B cell (primary cell): Measurements from ENCODE around the gene GFAP. TPM values are rescaled to one million over a fixed set of nuclear protein-coding genes. Genes with fewer than 3 reads are reported as not detected.

Source experiments
- ATAC-seq: fragments of 200-7000 bp; cut with Tn5 transposase; one replicate; pipeline ENCODE4 v1.10.0; 2021; ENCODE audit warnings: low read depth, mild to moderate bottlenecking, moderate number of reproducible peaks, moderate library complexity
- CTCF ChIA-PET: fragments of 350-600 bp; sonication (Branson Sonifier 250); formaldehyde crosslinking; loops from one replicate; lab custom pipeline; 2021; ENCODE audit warnings: antibody characterized with exemption, inconsistent platforms; lab: Charles Lee
- POLR2A ChIA-PET: fragments of 350-600 bp; sonication (Branson Sonifier 250); formaldehyde crosslinking; loops from one replicate; lab custom pipeline; 2021; ENCODE audit warnings: antibody characterized with exemption; lab: Charles Lee
- DNase-seq: peaks from one replicate; pipeline ENCODE4 v3.0.0; 2013
- H2AFZ ChIP-seq: 2 replicates; pipeline ENCODE4 v1.6.1; 2012; ENCODE audit warnings: mild to moderate bottlenecking, low read depth, low read length; ENCODE audit not compliant: insufficient read depth, poor library complexity, severe bottlenecking
- H3K27ac ChIP-seq, 2 donors: 1 replicate in 1 of 2; 2 replicates in 1 of 2; pipeline ENCODE4 v1.5.1; 2012 to 2013; ENCODE audit warnings: low read length in 2 of 2, mild to moderate bottlenecking in 2 of 2, moderate library complexity in 1 of 2
- H3K27me3 ChIP-seq, 4 experiments: fragments of 200-600 bp in 1 of 4; sonication (generic) in 1 of 4; replicated peaks in 1 of 4; 1 replicate in 2 of 4; 2 replicates in 2 of 4; pipeline versions ENCODE4 v1.6.1 to v1.7.0; 2013 to 2016; ENCODE audit warnings: low read length in 3 of 4, mild to moderate bottlenecking in 2 of 4, mixed read lengths in 1 of 4, moderate library complexity in 1 of 4; ENCODE audit not compliant: insufficient read depth in 4 of 4, control insufficient read depth in 3 of 4; ENCODE audit errors: control extremely low read depth in 1 of 4
- H3K36me3 ChIP-seq, 2 experiments: replicated peaks in 1 of 2; 1 replicate in 1 of 2; 2 replicates in 1 of 2; pipeline versions ENCODE4 v1.6.1 to v1.7.1; 2013; ENCODE audit warnings: low read length in 1 of 2; ENCODE audit not compliant: insufficient read depth in 2 of 2, control insufficient read depth in 1 of 2; ENCODE audit errors: control extremely low read depth in 1 of 2, extremely low read depth in 1 of 2
- H3K4me1 ChIP-seq, 2 donors: fragments of 200-600 bp in 1 of 2; sonication (generic) in 1 of 2; 1 replicate in 1 of 2; 2 replicates in 1 of 2; pipeline versions ENCODE4 v1.5.1 to v1.6.1; 2013 to 2017; ENCODE audit warnings: low read length in 2 of 2; ENCODE audit not compliant: control insufficient read depth in 2 of 2, insufficient read depth in 2 of 2
- H3K4me2 ChIP-seq: replicated peaks from 2 replicates; pipeline ENCODE3; 2012; ENCODE audit warnings: mild to moderate bottlenecking, low read depth, low read length; ENCODE audit not compliant: poor library complexity, severe bottlenecking
- H3K4me3 ChIP-seq, 5 experiments: fragments of 200-600 bp in 1 of 5; sonication (generic) in 1 of 5; 1 replicate in 3 of 5; 2 replicates in 2 of 5; pipeline versions ENCODE4 v1.5.1 to v1.7.0; 2011 to 2016; ENCODE audit warnings: low read length in 4 of 5, mild to moderate bottlenecking in 4 of 5, low read depth in 2 of 5, control low read depth in 1 of 5, moderate library complexity in 1 of 5; ENCODE audit not compliant: insufficient read depth in 1 of 5; ENCODE audit errors: control extremely low read depth in 1 of 5, extremely low read depth in 1 of 5
- H3K79me2 ChIP-seq: fragments of 200-600 bp; sonication (generic); one replicate; pipeline ENCODE4 v1.6.0; 2016; ENCODE audit warnings: low read length; ENCODE audit not compliant: control insufficient read depth, insufficient read depth
- H3K9ac ChIP-seq: fragments of 200-600 bp; sonication (generic); 2 replicates; pipeline ENCODE4 v1.6.1; 2017; ENCODE audit warnings: mild to moderate bottlenecking, low read length, moderate library complexity
- H3K9me3 ChIP-seq, 3 donors: one replicate each; pipeline versions ENCODE4 v1.6.1 to v1.7.1; 2013; ENCODE audit warnings: low read length in 2 of 3; ENCODE audit not compliant: control insufficient read depth in 2 of 3, insufficient read depth in 1 of 3; ENCODE audit errors: control extremely low read depth in 1 of 3
- H4K20me1 ChIP-seq: 2 replicates; pipeline ENCODE4 v1.6.0; 2012; ENCODE audit warnings: mild to moderate bottlenecking, low read length; ENCODE audit not compliant: insufficient read depth, control insufficient read depth, poor library complexity, severe bottlenecking
- H3K27ac Mint-ChIP-seq: one replicate; pipeline ENCODE4 v1.8.0; 2021; ENCODE audit warnings: mixed read lengths
- H3K27me3 Mint-ChIP-seq: one replicate; pipeline ENCODE4 v1.8.0; 2021; ENCODE audit warnings: mixed read lengths
- H3K4me1 Mint-ChIP-seq: one replicate; pipeline ENCODE4 v1.8.0; 2021; ENCODE audit warnings: mixed read lengths
- H3K4me3 Mint-ChIP-seq: one replicate; pipeline ENCODE4 v1.8.0; 2021; ENCODE audit warnings: mixed read lengths
- H3K9me3 Mint-ChIP-seq: one replicate; pipeline ENCODE4 v1.8.0; 2022; ENCODE audit warnings: mixed read lengths; ENCODE audit not compliant: insufficient read depth
- CTCF ChIP-seq: fragments of 200-600 bp; IDR thresholded peaks from one replicate; pipeline ENCODE4 v1.8.0; 2022; ENCODE audit warnings: antibody characterized with exemption, mild to moderate bottlenecking
- EZH2 ChIP-seq: IDR thresholded peaks from 2 replicates; pipeline ENCODE4 v1.6.1; 2012; ENCODE audit warnings: borderline replicate concordance, low read depth, mild to moderate bottlenecking, moderate library complexity, low read length; ENCODE audit not compliant: insufficient read depth, poor library complexity, severe bottlenecking
- WGBS: methylation state at CpG from one replicate; pipeline ENCODE4 v1.1.5; 2013; ENCODE audit warnings: missing lambda C conversion rate; ENCODE audit not compliant: insufficient coverage; 5-methylcytosine and 5-hydroxymethylcytosine counted together
- intact Hi-C: fragments of 100-400 bp; cut with micrococcal nuclease; formaldehyde crosslinking; loops from one replicate; pipeline ENCODE4 v1.10.0; 2022
- polyA plus RNA-seq: library from polyadenylated mRNA; depleted of rRNA; stranded (reverse); fragments of >200 nt; gene quantifications from 2 replicates; pipeline ENCODE4 v1.2.3, GENCODE V29; 2012
- total RNA-seq, 2 donors: library from RNA; stranded (reverse); fragments of 120-200 nt in 1 of 2; gene quantifications; 1 replicate in 1 of 2; 2 replicates in 1 of 2; pipeline versions ENCODE4 v1.2.3 to v1.2.4, GENCODE V29; 2013 to 2022

Gene GFAP
- total and polyA plus RNA-seq, 2 donors (not counting 1 experiment from before 2014, with no cell fraction given), result not detected

- no peak overlapping the region for H3K4me2 ChIP-seq
- no peaks in the 10 kb centered on the region for H3K9me3 ChIP-seq
- Mint-ChIP-seq H3K27ac (no peak overlapping the region), H3K27me3 (no peaks in the 10 kb centered on the region), H3K4me1 (peaks cover 28% of the 10 kb centered on the region), H3K4me3 (no peak overlapping the region), H3K9me3 (no peaks in the 10 kb centered on the region)
- H3K27me3 ChIP-seq, result no peaks in the 10 kb centered on the region
- TF ChIP-seq EZH2 (no peak), CTCF (no peak)
- POLR2A ChIA-PET, result no interaction called here
- peaks cover 9 to 38% of the 10 kb centered on the region in 2 experiments for H3K36me3 ChIP-seq
- peaks cover 6 to 15% of the 10 kb centered on the region in 2 donors for H3K4me1 ChIP-seq
- H3K27ac ChIP-seq, result no peak overlapping the region
- DNase-seq, result no peak
- CTCF ChIA-PET, result interaction anchor here (1.5 to 3.3 kb wide), 2 partner anchors 10 to 16 kb away, joined by 3 to 16 read pairs; no protein-coding TSS in a partner anchor
- no CpG with 5 or more reads among the region's 4 CpGs for WGBS
- H3K4me3 ChIP-seq, result no peak overlapping the region
- peaks cover 87% of the 10 kb centered on the region for H3K79me2 ChIP-seq
- no peak overlapping the region for H3K9ac ChIP-seq
- H4K20me1 ChIP-seq, result peaks cover 42% of the 10 kb centered on the region
- no peak for ATAC-seq
- intact Hi-C loops, result no loop called here
- no peak overlapping the region for H2AFZ ChIP-seq
Observed at GRCh38 chr17:44894642-44895041, 20.7 kb downstream of the GFAP start.

GRCh38 chr17:44892250-44892649 lies 23.1 kb downstream of the GFAP start:
- peaks cover 16% of the 10 kb centered on the region for H3K4me1 Mint-ChIP-seq
- no peak for ATAC-seq
- H3K9me3 Mint-ChIP-seq, result no peaks in the 10 kb centered on the region
- H3K9ac ChIP-seq, result no peak overlapping the region
- ChIA-PET CTCF (interaction anchor here (0.9 to 1.2 kb wide), 2 partner anchors 13 to 116 kb away, joined by 3 read pairs; no protein-coding TSS in a partner anchor), POLR2A (no interaction called here)
- H3K36me3 ChIP-seq, result peaks cover 9 to 38% of the 10 kb centered on the region in 2 experiments
- H3K4me3 ChIP-seq, result no peak overlapping the region
- H3K27ac Mint-ChIP-seq, result no peak overlapping the region
- H3K4me1 ChIP-seq, result peaks cover 14 to 17% of the 10 kb centered on the region in 2 donors
- no peak overlapping the region for H3K4me2 ChIP-seq
- H3K27me3 Mint-ChIP-seq, result no peaks in the 10 kb centered on the region
- no peak for DNase-seq
- no peaks in the 10 kb centered on the region for H3K9me3 ChIP-seq
- H3K27ac ChIP-seq, result no peak overlapping the region
- H3K4me3 Mint-ChIP-seq, result no peak overlapping the region
- intact Hi-C loops, result no loop called here
- H3K27me3 ChIP-seq, result no peaks in the 10 kb centered on the region
- H3K79me2 ChIP-seq, result peaks cover 88% of the 10 kb centered on the region
- peaks cover 65% of the 10 kb centered on the region for H4K20me1 ChIP-seq
- H2AFZ ChIP-seq, result no peak overlapping the region
- TF ChIP-seq CTCF (no peak), EZH2 (no peak)
